Muscle layer of colon (tissue), 2 donors: ENCODE data around the gene PRKAG2.

Source experiments
- H3K27ac ChIP-seq: one replicate; pipeline ENCODE4 v1.7.0; 2013; ENCODE audit warnings: low read depth, mild to moderate bottlenecking, low read length, moderate library complexity
- H3K27me3 ChIP-seq, 2 donors: one replicate each; pipeline ENCODE4 v1.7.0; 2013; ENCODE audit warnings: low read length in 2 of 2, mild to moderate bottlenecking in 2 of 2; ENCODE audit not compliant: insufficient read depth in 2 of 2, control insufficient read depth in 1 of 2
- H3K36me3 ChIP-seq: one replicate; pipeline ENCODE4 v1.7.0; 2013; ENCODE audit warnings: mild to moderate bottlenecking, low read length; ENCODE audit not compliant: insufficient read depth
- H3K4me1 ChIP-seq: one replicate; pipeline ENCODE4 v1.7.0; 2013; ENCODE audit warnings: mild to moderate bottlenecking, low read length; ENCODE audit not compliant: insufficient read depth
- H3K4me3 ChIP-seq, 2 donors: one replicate each; pipeline ENCODE4 v1.7.0; 2013; ENCODE audit warnings: low read length in 2 of 2, low read depth in 1 of 2, mild to moderate bottlenecking in 1 of 2, moderate library complexity in 1 of 2
- H3K9ac ChIP-seq: one replicate; pipeline ENCODE4 v1.7.0; 2013; ENCODE audit warnings: low read length
- H3K9me3 ChIP-seq: one replicate; pipeline ENCODE4 v1.7.0; 2013; ENCODE audit warnings: mild to moderate bottlenecking, low read length
- donor health status: abdominal sarcoma.
- donor health status: Adenocarcinoma of cecum.

PRKAG2 gene

DNA sequence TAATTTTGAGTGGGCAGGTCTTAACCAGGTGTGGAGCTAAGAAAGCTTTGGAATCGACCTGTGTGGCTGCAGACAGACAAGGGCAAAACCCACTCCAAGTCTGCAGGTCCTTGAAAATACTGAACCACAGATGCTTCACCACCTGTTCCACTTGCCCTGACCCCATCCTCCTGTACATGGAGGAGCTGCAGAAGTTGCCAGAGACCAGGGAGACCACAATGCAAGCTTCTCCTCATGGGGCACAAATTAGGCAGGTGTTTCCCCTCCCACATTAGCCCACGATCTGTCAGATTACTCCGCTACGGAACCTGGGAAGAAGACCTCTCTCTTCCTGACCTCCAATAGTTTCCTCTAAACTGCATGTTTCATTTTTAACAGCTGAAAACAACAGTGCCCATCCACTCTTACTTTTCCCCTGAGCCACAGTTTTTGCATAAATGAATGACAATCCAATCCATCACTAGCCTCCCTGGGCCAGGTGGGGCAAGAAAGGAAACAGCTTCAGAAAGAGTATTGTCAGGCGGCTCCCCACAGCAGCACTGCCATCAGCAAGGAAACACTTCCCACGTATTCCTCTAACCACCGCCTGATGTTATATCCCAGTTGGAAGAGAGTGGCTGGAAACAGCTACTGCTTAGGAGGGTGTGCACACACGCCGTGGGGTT, 141.6 kb downstream of the PRKAG2 start:
- Histone ChIP-seq H3K9me3 (no peaks in the 10 kb centered on the region), H3K4me3 (peak overlapping the region; percentile 58 to 74), H3K27me3 (no peaks in the 10 kb centered on the region), H3K9ac (peak overlapping the region; percentile 34), H3K27ac (peak overlapping the region; percentile 73), H3K4me1 (peaks cover 14% of the 10 kb centered on the region), H3K36me3 (no peaks in the 10 kb centered on the region)

DNA sequence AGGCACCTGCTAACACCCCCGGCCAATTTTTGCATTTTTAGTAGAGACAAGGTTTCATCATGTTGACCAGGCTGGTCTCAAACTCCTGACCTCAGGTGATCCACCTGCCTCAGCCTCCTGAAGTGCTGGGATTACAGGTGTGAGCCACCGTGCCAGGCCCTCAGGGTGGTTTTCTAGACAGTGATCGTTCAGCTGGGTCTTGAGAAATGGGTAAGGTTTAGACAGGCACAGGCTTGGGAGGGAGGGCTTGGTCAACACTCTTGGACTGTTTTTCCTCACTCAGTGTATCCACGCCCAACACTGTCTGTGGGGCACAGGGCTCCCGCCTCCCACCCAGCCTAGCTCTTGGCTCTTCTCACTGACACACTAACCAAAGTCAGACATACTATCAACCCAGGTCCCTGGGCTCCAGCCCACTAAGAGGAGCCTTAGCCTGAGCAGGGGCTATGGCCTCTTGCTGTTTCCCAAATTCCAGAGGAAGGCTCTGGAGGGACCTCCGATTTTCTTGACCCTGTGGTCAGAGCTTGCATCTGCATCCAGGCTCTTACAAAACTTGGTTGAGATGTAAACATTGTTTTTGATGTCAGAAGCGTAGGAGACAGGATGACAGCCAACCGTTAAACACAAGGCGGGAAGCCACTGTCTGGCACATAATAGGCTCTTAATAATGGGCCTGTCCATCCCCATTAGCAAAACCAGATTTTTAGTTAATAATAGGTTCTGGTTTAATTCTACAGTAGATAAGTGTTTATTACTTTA, 143.9 kb downstream of the PRKAG2 start:
- H3K27me3 ChIP-seq: no peaks in the 10 kb centered on the region
- H3K9ac ChIP-seq: no peak overlapping the region
- no peak overlapping the region for H3K27ac ChIP-seq
- H3K36me3 ChIP-seq: no peaks in the 10 kb centered on the region
- peaks cover 17% of the 10 kb centered on the region for H3K4me1 ChIP-seq
- H3K4me3 ChIP-seq: no peak overlapping the region
- no peaks in the 10 kb centered on the region for H3K9me3 ChIP-seq

DNA sequence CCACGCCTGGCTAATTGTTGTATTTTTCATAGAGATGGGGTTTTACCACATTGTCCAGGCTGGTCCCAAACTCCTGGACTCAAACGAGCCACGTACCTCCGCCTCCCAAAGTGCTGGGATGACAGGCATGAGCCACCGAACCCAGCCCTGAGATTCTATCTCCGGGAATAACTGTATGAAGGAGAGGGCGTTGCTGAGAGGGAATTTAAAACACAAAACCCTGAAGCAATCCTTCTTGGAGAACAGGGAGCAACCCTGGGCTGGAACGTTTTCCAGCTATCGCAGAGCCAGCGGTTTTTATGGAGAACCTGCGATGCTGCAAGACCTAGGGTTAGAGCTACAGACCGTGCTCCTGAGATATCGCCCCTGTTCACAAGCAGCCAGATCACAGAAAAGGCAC, 144.6 kb downstream of the PRKAG2 start:
- no peak overlapping the region for H3K9ac ChIP-seq
- no peak overlapping the region for H3K4me3 ChIP-seq
- H3K27me3 ChIP-seq: no peaks in the 10 kb centered on the region
- no peaks in the 10 kb centered on the region for H3K36me3 ChIP-seq
- H3K9me3 ChIP-seq: no peaks in the 10 kb centered on the region
- peaks cover 23% of the 10 kb centered on the region for H3K4me1 ChIP-seq
- no peak overlapping the region for H3K27ac ChIP-seq

DNA sequence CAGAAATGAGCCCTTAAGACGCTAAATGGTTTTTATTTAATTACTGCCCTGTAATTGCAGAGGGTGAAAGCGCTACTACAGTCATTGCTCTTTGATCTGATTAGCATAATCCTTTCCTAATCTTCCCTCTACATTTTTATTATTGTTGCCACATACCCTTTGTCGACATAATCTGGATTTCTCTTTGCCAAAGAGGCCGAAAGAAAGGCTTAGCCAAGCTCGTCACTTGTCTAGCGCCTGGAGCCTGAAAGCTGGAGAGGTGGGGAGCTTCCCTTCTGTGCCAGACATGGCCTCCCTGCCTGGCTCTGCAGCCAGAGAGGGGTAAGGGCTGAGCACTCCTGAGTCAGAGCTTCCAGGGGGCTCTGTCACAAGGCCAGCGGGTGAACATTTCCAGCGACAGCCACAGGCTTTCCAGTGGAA, 145.9 kb downstream of the PRKAG2 start:
- H3K27ac ChIP-seq: no peak overlapping the region
- H3K9me3 ChIP-seq: no peaks in the 10 kb centered on the region
- peaks cover 21% of the 10 kb centered on the region for H3K4me1 ChIP-seq
- no peak overlapping the region for H3K9ac ChIP-seq
- H3K36me3 ChIP-seq: no peaks in the 10 kb centered on the region
- no peaks in the 10 kb centered on the region for H3K27me3 ChIP-seq
- H3K4me3 ChIP-seq: no peak overlapping the region

DNA sequence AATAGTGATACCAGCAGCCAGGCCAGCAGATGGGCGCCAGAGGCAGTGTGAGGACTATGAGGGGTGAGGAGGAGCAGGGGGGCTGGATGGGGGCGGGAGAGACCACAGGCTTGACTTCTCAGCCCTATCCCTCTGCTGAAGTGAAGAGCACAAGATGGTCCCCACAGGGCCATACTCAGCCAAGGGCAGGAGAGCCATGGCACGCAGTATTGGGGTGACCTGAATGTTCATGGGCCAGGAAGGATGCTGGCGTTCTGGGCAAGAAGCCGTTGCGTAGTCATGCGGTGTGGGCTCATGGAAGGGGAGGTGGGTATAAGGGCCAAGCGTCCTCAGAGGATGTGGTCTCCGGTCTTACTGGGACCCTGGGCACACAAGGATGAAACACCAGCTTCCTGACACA, 146.3 kb downstream of the PRKAG2 start:
- Histone ChIP-seq H3K9ac (no peak overlapping the region), H3K4me1 (peaks cover 21% of the 10 kb centered on the region), H3K36me3 (no peaks in the 10 kb centered on the region), H3K27me3 (no peaks in the 10 kb centered on the region), H3K27ac (no peak overlapping the region), H3K4me3 (no peak overlapping the region), H3K9me3 (no peaks in the 10 kb centered on the region)

DNA sequence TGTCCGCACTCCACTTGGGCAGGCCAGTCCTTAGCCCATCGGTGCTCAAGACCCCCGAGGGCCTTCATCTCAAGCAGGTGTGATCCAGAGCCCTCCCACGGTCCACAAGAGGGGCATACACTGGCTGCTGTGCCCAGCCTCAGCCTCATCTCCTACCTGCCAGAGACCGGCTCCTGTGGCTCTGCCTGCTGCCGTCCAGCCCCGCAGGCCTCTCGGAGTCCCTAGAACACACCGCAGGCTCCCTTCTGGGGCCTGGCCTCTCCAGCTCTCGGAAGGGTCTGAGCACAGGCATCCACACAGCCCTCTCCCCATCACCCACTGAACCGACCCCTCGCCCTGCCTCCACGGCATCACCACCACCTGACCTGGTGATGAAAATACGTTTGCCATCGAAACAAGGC, 147.4 kb downstream of the PRKAG2 start:
- H3K36me3 ChIP-seq: no peaks in the 10 kb centered on the region
- H3K4me1 ChIP-seq: peaks cover 25% of the 10 kb centered on the region
- H3K9ac ChIP-seq: no peak overlapping the region
- H3K9me3 ChIP-seq: no peaks in the 10 kb centered on the region
- no peak overlapping the region for H3K4me3 ChIP-seq
- H3K27ac ChIP-seq: no peak overlapping the region
- H3K27me3 ChIP-seq: no peaks in the 10 kb centered on the region

DNA sequence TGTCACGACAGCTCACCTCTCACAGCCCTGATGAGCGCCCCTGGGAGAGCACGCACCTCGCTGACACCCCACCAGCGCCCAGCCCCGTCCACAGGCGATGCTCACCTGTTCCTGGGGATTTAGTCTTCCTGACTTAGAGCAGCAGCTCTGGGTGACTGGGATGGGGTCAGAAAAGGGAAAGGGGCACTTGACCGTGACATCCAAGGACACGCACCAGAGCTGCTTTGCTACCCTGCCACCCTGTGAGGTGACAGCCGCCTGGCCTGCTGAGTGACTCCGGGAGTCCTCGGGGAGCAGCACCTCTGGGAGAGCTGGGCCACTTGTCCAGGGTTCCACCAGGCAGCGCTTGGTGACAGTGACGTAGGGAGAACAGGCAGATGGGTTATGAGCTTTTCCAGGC, 148.2 kb downstream of the PRKAG2 start:
- Histone ChIP-seq H3K4me1 (peaks cover 25% of the 10 kb centered on the region), H3K36me3 (no peaks in the 10 kb centered on the region), H3K4me3 (no peak overlapping the region), H3K27me3 (no peaks in the 10 kb centered on the region), H3K27ac (no peak overlapping the region), H3K9me3 (no peaks in the 10 kb centered on the region), H3K9ac (no peak overlapping the region)

DNA sequence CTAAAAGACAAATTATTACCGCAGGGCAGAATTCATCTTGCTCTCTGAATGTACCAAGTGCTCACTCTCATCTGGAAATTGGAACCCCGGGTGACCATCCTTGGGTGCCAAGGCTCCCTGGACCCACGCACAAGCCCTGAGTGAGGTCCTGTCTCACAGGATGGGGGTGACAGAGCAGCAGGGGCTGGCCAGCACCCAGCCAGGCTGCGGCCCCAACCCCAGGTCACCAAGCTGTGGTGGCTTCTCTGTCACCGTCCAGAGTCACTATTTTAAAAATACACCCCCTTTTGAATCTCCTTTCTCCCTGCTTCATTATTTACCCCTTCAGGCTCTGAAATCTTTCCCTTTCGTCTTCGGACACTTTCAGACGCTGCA, 148.6 kb downstream of the PRKAG2 start:
- no peak overlapping the region for H3K4me3 ChIP-seq
- no peaks in the 10 kb centered on the region for H3K27me3 ChIP-seq
- H3K36me3 ChIP-seq: no peaks in the 10 kb centered on the region
- H3K27ac ChIP-seq: no peak overlapping the region
- H3K9me3 ChIP-seq: no peaks in the 10 kb centered on the region
- no peak overlapping the region for H3K9ac ChIP-seq
- H3K4me1 ChIP-seq: peaks cover 25% of the 10 kb centered on the region

DNA sequence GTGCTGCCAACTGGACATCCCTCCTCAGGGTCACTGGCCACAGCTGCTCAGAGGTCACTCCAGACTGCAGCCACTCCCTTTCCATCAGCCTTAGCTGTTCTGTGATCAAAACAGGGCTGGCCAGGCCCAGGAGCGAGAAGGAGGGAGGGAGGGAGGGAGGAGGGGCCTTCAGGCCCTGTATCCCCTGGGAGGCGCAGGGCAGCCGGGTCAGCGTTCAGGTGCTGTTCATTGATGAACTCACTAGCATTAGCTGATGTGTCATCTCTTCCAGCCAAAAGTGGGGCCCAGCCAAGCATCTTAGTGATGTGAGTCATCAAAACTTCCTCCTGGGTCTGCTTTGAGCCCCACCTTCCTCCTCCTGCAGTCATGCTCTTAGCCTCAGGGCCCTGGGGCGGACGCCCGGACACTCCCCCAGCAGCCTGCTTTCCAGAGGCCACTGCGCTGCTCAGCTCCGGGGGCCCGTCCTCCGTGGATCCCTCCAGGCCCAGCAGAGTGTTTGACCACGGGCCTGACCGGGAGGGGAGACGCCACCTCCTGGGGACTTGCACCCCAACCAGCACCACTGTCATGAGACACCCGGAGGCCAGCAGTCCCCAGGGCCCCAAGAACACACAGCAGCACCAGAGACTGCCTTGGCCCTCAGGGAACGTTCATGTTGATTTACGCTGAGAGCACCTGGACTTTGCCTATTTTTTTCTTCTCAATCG, 149.2 kb downstream of the PRKAG2 start:
- H3K9ac ChIP-seq: no peak overlapping the region
- H3K27ac ChIP-seq: no peak overlapping the region
- no peaks in the 10 kb centered on the region for H3K36me3 ChIP-seq

DNA sequence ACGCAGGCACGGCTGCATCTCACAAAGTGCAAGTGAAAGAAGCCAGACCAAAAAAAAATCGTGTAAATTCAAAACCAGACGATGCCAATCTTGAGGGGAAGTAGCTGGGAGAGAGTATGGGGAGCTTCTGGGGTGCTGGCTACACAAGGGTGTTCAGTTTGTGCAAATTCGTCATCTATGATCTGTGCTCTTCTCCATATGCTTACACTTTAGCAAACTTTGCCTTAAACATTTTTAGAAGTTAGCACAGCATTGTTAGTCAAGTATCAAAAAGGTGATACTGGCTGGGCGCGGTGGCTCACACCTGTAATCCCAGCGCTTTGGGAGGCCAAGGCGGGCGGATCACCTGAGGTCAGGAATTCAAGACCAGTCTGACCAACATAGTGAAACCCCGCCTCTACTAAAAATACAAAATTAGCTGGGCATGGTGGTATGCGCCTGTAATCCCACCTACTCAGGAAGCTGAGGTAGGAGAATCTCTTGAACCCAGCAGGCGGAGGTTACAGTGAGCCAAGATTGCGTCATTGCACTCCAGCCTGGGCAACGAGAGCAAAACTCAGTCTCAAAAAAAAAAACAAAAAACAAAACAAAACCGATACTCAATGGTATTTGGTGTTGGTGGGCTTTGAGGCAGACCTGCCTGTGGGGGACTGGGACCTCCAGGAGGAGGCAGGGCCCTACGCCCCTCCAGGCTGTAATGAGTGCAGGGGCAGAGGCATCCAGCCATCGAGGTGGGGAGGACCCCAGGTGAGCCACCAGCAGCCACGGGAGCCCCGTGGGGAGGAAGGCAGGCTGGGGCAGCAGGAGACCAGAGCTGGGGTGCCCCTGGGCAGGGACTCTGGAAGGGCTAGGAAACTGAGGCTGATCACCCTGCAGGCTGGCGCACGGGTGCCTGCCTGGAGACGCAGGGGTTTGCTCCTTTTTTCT, 150.0 kb downstream of the PRKAG2 start:
- no peaks in the 10 kb centered on the region for H3K36me3 ChIP-seq
- no peak overlapping the region for H3K9ac ChIP-seq
- H3K4me1 ChIP-seq: peaks cover 25% of the 10 kb centered on the region
- no peak overlapping the region for H3K27ac ChIP-seq
- H3K4me3 ChIP-seq: no peak overlapping the region
- H3K9me3 ChIP-seq: no peaks in the 10 kb centered on the region
- no peaks in the 10 kb centered on the region for H3K27me3 ChIP-seq

More for the DNA sequence above, 149.2 kb downstream of the PRKAG2 start:
- Histone ChIP-seq H3K4me1 (peaks cover 25% of the 10 kb centered on the region), H3K9me3 (no peaks in the 10 kb centered on the region), H3K4me3 (no peak overlapping the region), H3K27me3 (no peaks in the 10 kb centered on the region)
